ENCODE results near the gene NMT1. TPM values are rescaled to one million over a fixed set of nuclear protein-coding genes. Genes with fewer than 3 reads are reported as not detected.

NMT1 gene
- total and polyA plus RNA-seq, 7 experiments from 2014 or later = 37.5 to 136 (median 84.2) TPM

DNA sequence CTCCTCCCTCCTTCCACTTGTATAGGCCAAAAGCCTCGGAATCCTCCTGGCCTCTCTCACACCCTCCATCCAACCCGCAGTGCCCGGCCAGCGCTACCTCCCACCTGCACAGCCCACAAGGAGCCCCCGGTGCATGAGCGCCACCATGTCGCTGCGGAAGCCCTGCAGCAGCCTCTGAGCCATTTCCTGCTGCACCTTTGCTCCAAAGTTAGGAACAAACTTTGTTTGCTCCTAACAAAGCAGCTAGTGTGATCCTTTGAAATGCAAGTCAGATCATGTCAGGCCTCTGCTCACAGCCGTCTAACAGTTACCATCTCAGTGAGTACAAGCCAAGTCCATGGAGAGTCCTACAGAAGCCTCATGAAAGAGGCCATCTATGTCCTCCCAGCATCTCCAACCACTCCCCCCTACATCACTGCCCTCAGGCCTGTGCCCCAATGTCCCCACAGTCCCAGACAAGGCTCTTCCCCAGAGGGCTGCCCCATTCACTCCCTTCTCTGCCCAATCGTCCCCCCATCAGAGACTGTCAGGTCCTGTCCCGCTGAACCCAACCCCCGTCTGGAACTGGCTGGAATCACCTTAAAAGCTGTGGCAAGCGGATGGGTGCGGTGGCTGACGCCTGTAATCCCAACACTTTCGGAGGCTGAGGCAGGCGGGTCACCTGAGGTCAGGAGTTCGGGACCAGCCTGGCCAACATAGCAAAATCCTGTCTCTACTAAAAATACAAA, 17.1 kb upstream of the NMT1 start:
- H3K9me3 Mint-ChIP-seq = no peaks in the 10 kb centered on the region
- POLR2A ChIA-PET = interaction anchor here (0.6 to 0.7 kb wide), 2 partner anchors 19 to 235 kb away, joined by 5 read pairs; no protein-coding TSS in a partner anchor

GRCh38 chr17:45046537-45047125, 14.5 kb upstream of the NMT1 start:
- intact Hi-C loops (cut with micrococcal nuclease) = no loop called here

More for the DNA sequence above, 17.1 kb upstream of the NMT1 start:
- H3K27me3 Mint-ChIP-seq = no peaks in the 10 kb centered on the region
- H3K4me1 ChIP-seq (ENCODE audit: control insufficient read depth in 2 of 2, insufficient read depth in 2 of 2, low read length in 2 of 2) = peaks cover under 1 to 5% of the 10 kb centered on the region in 2 donors
- peak overlapping the region in 8 of 10 donors; percentile 6 to 75 (median 50) for H3K4me3 Mint-ChIP-seq
- H3K36me3 Mint-ChIP-seq = peaks cover 0 to 4% (median 0%) of the 10 kb centered on the region in 5 donors
- no peak overlapping the region for H3K4me3 ChIP-seq (ENCODE audit: low read length)
- peaks cover 27 to 51% (median 31%) of the 10 kb centered on the region in 7 donors for H3K4me1 Mint-ChIP-seq
- ATAC-seq (no peak), DNase-seq (no peak)
- intact Hi-C loops (cut with micrococcal nuclease) = no loop called here
- no peaks in the 10 kb centered on the region for H3K9me3 ChIP-seq (ENCODE audit: control insufficient read depth in 2 of 3, low read length in 3 of 3)
- H3K27ac ChIP-seq (ENCODE audit: low read depth, low read length) = no peak overlapping the region
- H3K27ac Mint-ChIP-seq = peak overlapping the region; percentile 22 to 76 (median 56)
- CTCF ChIA-PET = no interaction called here
- no peaks in the 10 kb centered on the region for H3K27me3 ChIP-seq (ENCODE audit: control insufficient read depth in 2 of 2, insufficient read depth in 2 of 2, low read length in 2 of 2)
- H3K36me3 ChIP-seq (ENCODE audit: control insufficient read depth in 2 of 3, insufficient read depth in 3 of 3, low read length in 3 of 3) = no peaks in the 10 kb centered on the region

DNA sequence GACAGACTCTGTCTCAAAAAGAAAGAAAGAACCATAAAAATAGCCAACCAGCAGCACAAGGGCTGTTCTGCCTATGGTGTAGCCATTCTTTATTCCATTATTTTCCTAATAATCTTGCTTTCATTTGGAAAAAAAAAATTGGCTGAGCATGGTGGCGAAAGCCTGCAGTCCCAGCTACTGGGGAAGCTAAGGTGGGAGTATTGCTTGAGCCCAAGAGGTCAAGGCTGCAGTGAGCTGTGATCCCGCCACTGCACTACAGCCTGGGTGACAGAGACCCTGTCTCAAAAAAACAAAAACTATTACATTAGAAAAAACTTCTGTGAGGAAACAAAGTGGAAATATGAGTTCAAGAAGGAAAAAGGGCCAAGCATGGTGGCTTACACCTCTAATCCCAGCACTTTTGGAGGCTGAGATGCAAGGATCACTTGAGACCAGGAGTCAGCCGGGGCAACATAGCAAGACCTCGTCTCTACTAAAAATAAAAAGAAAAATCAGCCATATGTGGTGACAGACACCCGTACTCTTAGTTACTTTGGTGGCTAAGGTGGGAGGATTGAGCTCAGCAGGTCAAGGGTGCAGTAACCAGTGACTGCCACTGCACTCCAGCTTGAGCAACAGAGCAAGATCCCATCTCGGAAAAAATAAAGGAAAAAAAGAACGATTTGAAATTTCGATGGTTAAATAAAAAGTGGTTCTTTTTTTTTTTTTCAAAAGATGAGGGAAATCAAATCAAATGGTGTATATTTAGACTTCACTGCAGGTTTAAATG, 12.1 kb upstream of the NMT1 start:
- ChIA-PET POLR2A (interaction anchor here (0.6 to 6.5 kb wide), 7 partner anchors 13 to 1956 kb away, joined by 3 to 95 read pairs (median 3); partner anchors contain the start of genes HEXIM1 and NMT1), CTCF (interaction anchor here (0.6 to 0.9 kb wide), 2 partner anchors 28 to 176 kb away, joined by 4 to 7 read pairs; no protein-coding TSS in a partner anchor)
- H3K27me3 Mint-ChIP-seq = no peaks in the 10 kb centered on the region
- Histone ChIP-seq H3K36me3 (ENCODE audit: control insufficient read depth in 2 of 3, insufficient read depth in 3 of 3, low read length in 3 of 3) (no peaks in the 10 kb centered on the region), H3K27me3 (ENCODE audit: control insufficient read depth in 2 of 2, insufficient read depth in 2 of 2, low read length in 2 of 2) (no peaks in the 10 kb centered on the region), H3K27ac (ENCODE audit: low read depth, low read length) (peak overlapping the region; percentile 91), H3K9me3 (ENCODE audit: control insufficient read depth in 2 of 3, low read length in 3 of 3) (no peaks in the 10 kb centered on the region), H3K4me1 (ENCODE audit: control insufficient read depth in 2 of 2, insufficient read depth in 2 of 2, low read length in 2 of 2) (peaks cover 19 to 26% of the 10 kb centered on the region in 2 donors), H3K4me3 (ENCODE audit: low read length) (no peak overlapping the region)
- peaks cover 0 to 11% (median 0%) of the 10 kb centered on the region in 5 donors for H3K36me3 Mint-ChIP-seq
- no peaks in the 10 kb centered on the region for H3K9me3 Mint-ChIP-seq
- DNase-seq = no peak
- ATAC-seq = no peak
- intact Hi-C loops (cut with micrococcal nuclease) = no loop called here
- peak overlapping the region; percentile 16 to 91 (median 54) for H3K4me3 Mint-ChIP-seq
- peaks cover 18 to 52% (median 38%) of the 10 kb centered on the region in 7 donors for H3K4me1 Mint-ChIP-seq
- peak overlapping the region; percentile 41 to 98 (median 73) for H3K27ac Mint-ChIP-seq

More at GRCh38 chr17:45046537-45047125, 14.5 kb upstream of the NMT1 start:
- DNase-seq = no peak
- peaks cover 31 to 63% (median 47%) of the 10 kb centered on the region in 7 donors for H3K4me1 Mint-ChIP-seq
- Histone ChIP-seq H3K9me3 (ENCODE audit: control insufficient read depth in 2 of 3, low read length in 3 of 3) (no peaks in the 10 kb centered on the region), H3K27ac (ENCODE audit: low read depth, low read length) (no peak overlapping the region), H3K4me1 (ENCODE audit: control insufficient read depth in 2 of 2, insufficient read depth in 2 of 2, low read length in 2 of 2) (peaks cover 19 to 20% of the 10 kb centered on the region in 2 donors), H3K36me3 (ENCODE audit: control insufficient read depth in 2 of 3, insufficient read depth in 3 of 3, low read length in 3 of 3) (no peaks in the 10 kb centered on the region), H3K27me3 (ENCODE audit: control insufficient read depth in 2 of 2, insufficient read depth in 2 of 2, low read length in 2 of 2) (no peaks in the 10 kb centered on the region), H3K4me3 (ENCODE audit: low read length) (no peak overlapping the region)
- no peaks in the 10 kb centered on the region for H3K27me3 Mint-ChIP-seq
- ChIA-PET POLR2A (interaction anchor here (0.5 to 0.8 kb wide), 2 partner anchors 12 to 977 kb away, joined by 3 to 4 read pairs; no protein-coding TSS in a partner anchor), CTCF (no interaction called here)
- ATAC-seq = no peak
- H3K4me3 Mint-ChIP-seq = no peak overlapping the region
- peak overlapping the region in 8 of 9 donors; percentile 25 to 91 (median 48) for H3K27ac Mint-ChIP-seq
- no peaks in the 10 kb centered on the region for H3K9me3 Mint-ChIP-seq
- peaks cover 0 to 8% (median 0%) of the 10 kb centered on the region in 5 donors for H3K36me3 Mint-ChIP-seq

DNA sequence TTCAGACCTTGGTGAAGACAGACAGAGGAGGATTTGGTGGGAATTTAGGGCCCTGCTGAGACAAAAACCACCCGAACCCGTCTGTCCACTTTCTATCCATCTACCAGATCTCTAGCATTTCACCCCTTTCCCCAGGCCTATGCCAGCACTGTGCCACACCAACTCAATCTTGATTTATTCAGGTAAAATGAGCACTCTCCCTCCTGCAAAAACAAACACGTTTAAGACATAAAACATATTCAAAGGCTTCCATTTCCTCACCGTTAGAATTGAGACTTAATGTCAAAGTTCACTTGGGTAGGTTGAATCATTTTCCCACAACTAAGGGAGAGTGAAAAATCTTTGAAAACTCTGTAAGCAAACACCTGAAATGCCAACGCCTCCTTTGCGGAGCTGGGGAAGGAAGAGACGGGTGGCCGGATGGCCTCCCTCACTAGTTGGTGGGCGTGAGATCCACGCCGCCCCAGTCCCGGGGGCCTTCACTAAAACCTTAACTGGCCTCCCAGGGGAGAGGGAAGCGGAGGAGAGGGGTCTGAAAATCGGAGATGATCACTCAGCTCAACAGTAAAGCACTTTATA, 10.5 kb upstream of the NMT1 start:
- Mint-ChIP-seq H3K27me3 (no peaks in the 10 kb centered on the region), H3K27ac (peak overlapping the region; percentile 81 to 98 (median 93)), H3K9me3 (no peaks in the 10 kb centered on the region), H3K4me1 (peaks cover 16 to 52% (median 42%) of the 10 kb centered on the region in 7 donors), H3K36me3 (peaks cover 0 to 17% (median 0%) of the 10 kb centered on the region in 5 donors), H3K4me3 (peak overlapping the region; percentile 87 to 96 (median 90))
- intact Hi-C loops (cut with micrococcal nuclease) = loop anchor here (1.0 to 5.0 kb wide), 12 partner anchors 11 to 850 kb away; partner anchors contain the start of genes HEXIM2 (in 2 of the 2), KIF18B (in 2 of the 2), NMT1 (in 2 of the 2) and C1QL1 (in 1 of the 2)
- DNase-seq (peak in 7 of 9 donors; percentile 25 to 52 (median 28)), ATAC-seq (no peak)
- Histone ChIP-seq H3K27ac (ENCODE audit: low read depth, low read length) (peak overlapping the region; percentile 91), H3K9me3 (ENCODE audit: control insufficient read depth in 2 of 3, low read length in 3 of 3) (no peaks in the 10 kb centered on the region), H3K36me3 (ENCODE audit: control insufficient read depth in 2 of 3, insufficient read depth in 3 of 3, low read length in 3 of 3) (no peaks in the 10 kb centered on the region), H3K4me1 (ENCODE audit: control insufficient read depth in 2 of 2, insufficient read depth in 2 of 2, low read length in 2 of 2) (peaks cover 19 to 26% of the 10 kb centered on the region in 2 donors), H3K4me3 (ENCODE audit: low read length) (peak overlapping the region; percentile 61), H3K27me3 (ENCODE audit: control insufficient read depth in 2 of 2, insufficient read depth in 2 of 2, low read length in 2 of 2) (no peaks in the 10 kb centered on the region)
- POLR2A ChIA-PET = interaction anchor here (0.5 to 6.5 kb wide), 15 partner anchors 11 to 527 kb away, joined by 3 to 95 read pairs (median 3); partner anchors contain the start of genes ACBD4, EFTUD2, HEXIM1 and NMT1
- CTCF ChIA-PET = interaction anchor here (0.5 to 1.1 kb wide), 4 partner anchors 17 to 147 kb away, joined by 3 to 4 read pairs (median 4); no protein-coding TSS in a partner anchor

DNA sequence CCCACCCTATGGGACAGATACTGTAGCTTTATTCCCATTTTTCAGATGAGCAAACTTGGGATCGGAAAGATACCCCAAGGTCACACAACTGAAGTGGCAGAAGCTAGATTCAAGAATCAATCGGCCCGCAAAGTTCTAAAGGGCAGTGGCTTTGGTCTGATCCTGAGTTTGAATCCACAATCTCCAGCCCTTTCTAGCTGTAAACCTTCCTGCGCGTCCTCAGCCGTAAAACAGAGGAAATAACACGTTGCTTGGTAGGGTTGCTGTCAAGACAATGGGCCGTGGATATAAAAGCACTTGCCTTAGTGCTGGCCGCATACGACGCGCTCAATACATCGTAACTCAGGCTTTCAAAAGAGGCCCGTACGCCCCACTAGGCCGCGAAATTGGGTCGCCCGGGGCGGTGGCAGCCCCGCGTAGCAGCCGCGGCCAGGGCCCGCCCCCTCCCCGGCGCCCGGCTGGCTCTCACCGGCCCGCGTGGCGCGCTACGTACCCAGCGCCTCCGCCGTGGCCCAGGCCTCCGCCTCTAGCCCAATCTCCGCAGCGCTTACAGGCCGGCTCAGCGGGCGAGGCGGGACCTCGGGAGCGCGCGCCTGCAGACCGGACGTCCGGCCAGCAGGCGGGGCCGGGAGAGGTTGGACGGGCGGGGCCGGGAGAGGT, 9.9 kb upstream of the NMT1 start, which contains the start of gene DCAKD:
DCAKD (minus strand) TSS at position 573 of the 660 bp plus-strand sequence. CDS start 16,747 bp downstream, outside the sequence.
- peaks cover 0 to 14% (median 0%) of the 10 kb centered on the region in 5 donors for H3K36me3 Mint-ChIP-seq
- H3K9me3 Mint-ChIP-seq = no peaks in the 10 kb centered on the region
- intact Hi-C loops (cut with micrococcal nuclease) = loop anchor here (1.0 to 5.0 kb wide), 12 partner anchors 10 to 850 kb away; partner anchors contain the start of genes HEXIM2 (in 2 of the 2), KIF18B (in 2 of the 2), NMT1 (in 2 of the 2) and C1QL1 (in 1 of the 2)
- H3K27me3 ChIP-seq (ENCODE audit: control insufficient read depth in 2 of 2, insufficient read depth in 2 of 2, low read length in 2 of 2) = no peaks in the 10 kb centered on the region
- H3K36me3 ChIP-seq (ENCODE audit: control insufficient read depth in 2 of 3, insufficient read depth in 3 of 3, low read length in 3 of 3) = no peaks in the 10 kb centered on the region
- peak within 1 kb of the TSS; percentile 85 to 98 (median 96) for H3K27ac Mint-ChIP-seq
- H3K27ac ChIP-seq (ENCODE audit: low read depth, low read length) = peak within 1 kb of the TSS; percentile 91
- H3K4me1 ChIP-seq (ENCODE audit: control insufficient read depth in 2 of 2, insufficient read depth in 2 of 2, low read length in 2 of 2) = peaks cover 19 to 26% of the 10 kb centered on the region in 2 donors
- no peaks in the 10 kb centered on the region for H3K27me3 Mint-ChIP-seq
- CTCF ChIA-PET = interaction anchor here (0.9 to 1.1 kb wide), 3 partner anchors 16 to 146 kb away, joined by 3 to 4 read pairs (median 4); no protein-coding TSS in a partner anchor
- peak within 1 kb of the TSS; percentile 61 for H3K4me3 ChIP-seq (ENCODE audit: low read length)
- peak; percentile 99 for ATAC-seq
- peak; percentile 78 to 93 (median 84) for DNase-seq
- H3K4me1 Mint-ChIP-seq = peaks cover 11 to 54% (median 41%) of the 10 kb centered on the region in 7 donors
- no peaks in the 10 kb centered on the region for H3K9me3 ChIP-seq (ENCODE audit: control insufficient read depth in 2 of 3, low read length in 3 of 3)
- POLR2A ChIA-PET = interaction anchor here (0.8 to 6.5 kb wide), 12 partner anchors 10 to 152 kb away, joined by 3 to 95 read pairs (median 4); partner anchors contain the start of genes ACBD4, EFTUD2, HEXIM1 and NMT1
- peak within 1 kb of the TSS; percentile 87 to 96 (median 90) for H3K4me3 Mint-ChIP-seq

Data from naive thymus-derived CD4-positive, alpha-beta T cell (primary cell).